ENCODE results near the gene SMYD5.
"Not testable (repeated sequence)": the region's sequence is repeated elsewhere in the genome, so short reads cannot be mapped to it uniquely, and the experiment has no call there.

Gene SMYD5

DNA sequence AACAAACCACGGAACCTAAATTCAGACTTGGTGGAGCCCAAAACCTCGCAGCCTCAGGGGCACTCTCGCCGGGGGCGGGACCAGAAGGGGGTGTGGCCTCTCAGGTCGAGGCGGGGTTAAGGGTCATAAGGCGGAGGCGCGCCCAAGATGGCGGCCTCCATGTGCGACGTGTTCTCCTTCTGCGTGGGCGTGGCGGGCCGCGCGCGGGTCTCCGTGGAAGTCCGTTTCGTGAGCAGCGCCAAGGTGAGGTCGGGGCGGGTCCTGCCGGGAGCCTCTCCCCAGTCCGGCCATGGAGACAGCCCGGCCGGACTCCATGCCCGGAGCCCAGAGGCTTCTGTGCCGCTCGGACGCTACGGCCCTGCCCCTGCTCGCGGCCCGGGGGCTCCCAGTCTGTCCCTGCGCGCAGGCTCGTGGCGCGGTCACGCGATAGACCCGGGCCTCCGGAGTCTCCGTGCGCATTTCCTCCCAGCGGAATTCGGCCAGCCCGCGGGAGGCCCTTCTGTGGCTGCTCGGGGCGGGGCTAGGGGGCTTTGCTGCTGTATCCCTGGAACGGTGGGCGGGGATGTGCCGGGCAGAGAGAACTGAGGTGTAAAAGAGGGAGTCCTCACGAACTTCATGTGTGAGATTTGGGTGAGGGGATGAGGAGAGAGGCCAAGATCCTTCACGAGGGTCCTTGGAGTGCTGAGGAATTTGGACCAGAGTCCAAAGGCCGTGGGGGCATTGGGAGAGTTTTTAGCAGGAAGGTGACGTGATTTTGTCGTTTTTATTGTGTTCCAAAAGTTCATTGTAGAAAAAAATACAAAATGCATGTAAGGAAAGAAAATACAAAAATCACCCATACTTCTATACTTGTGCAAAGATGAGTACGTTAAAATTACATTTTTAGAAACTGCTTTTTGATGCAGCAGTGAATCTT, at the start of gene SMYD5:
SMYD5 (plus strand) TSS at position 126 of the 916 bp plus-strand sequence; CDS start at position 148, 22 bp downstream.
- in situ Hi-C loops (cut with MboI; ENCODE audit: low sequenced_read_pairs, unreplicated experiment), result no loop called here
- DNase-seq (ENCODE audit: low spot score), result peak; percentile 96
- TF ChIP-seq, protein P1, sequence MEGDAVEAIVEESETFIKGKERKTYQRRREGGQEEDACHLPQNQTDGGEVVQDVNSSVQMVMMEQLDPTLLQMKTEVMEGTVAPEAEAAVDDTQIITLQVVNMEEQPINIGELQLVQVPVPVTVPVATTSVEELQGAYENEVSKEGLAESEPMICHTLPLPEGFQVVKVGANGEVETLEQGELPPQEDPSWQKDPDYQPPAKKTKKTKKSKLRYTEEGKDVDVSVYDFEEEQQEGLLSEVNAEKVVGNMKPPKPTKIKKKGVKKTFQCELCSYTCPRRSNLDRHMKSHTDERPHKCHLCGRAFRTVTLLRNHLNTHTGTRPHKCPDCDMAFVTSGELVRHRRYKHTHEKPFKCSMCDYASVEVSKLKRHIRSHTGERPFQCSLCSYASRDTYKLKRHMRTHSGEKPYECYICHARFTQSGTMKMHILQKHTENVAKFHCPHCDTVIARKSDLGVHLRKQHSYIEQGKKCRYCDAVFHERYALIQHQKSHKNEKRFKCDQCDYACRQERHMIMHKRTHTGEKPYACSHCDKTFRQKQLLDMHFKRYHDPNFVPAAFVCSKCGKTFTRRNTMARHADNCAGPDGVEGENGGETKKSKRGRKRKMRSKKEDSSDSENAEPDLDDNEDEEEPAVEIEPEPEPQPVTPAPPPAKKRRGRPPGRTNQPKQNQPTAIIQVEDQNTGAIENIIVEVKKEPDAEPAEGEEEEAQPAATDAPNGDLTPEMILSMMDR (IDR thresholded peaks at IDR 0.05; ENCODE audit: borderline replicate concordance, control extremely low read depth, extremely low read depth, insufficient read depth, missing control alignments), result no peak

DNA sequence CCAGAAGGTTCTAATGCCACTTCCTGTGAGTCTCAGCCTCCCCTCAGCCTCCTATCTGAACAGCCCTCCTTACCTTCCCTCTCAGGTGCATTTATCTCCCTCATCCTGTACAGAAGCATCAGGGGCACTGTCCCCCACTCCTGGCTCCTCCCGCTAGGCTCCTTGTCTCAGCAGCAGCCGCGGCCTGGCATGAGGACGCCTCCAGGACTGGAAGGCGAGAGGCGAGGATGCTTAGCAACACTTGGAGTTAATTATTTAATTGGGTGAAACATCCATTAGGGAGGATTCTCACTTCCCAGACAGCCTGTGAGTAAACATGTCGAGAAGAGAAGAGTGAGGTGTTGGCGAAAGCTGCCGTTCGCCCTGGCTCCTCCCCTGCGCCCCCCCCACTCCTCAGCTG, 48.1 kb upstream of the SMYD5 start:
- in situ Hi-C loops (cut with MboI; ENCODE audit: low sequenced_read_pairs, unreplicated experiment), result loop anchor here (10.0 kb wide), 1 partner anchor 81 kb away; no protein-coding TSS in a partner anchor
- DNase-seq (ENCODE audit: low spot score), result not testable (repeated sequence)

DNA sequence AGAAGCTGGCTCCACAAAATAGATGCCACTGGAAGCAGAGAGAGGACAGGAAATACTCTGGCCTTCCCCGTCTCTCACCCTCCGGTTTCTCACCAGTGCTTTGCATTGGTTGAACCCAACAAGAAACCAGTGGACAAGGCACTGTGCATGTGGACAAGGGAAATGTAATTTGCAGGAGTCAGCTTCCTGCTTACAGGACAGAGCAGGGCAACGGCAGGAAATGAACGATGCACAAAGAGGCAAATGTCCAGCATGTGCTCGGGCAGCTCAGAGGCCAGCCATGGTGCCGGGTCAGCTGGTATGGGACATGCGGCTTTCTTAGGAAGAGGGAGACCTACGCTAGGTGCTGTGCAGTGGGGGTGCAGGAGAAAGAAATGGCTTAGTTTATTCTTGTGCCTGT, 47.2 kb upstream of the SMYD5 start:
- in situ Hi-C loops (cut with MboI; ENCODE audit: low sequenced_read_pairs, unreplicated experiment), result loop anchor here (10.0 kb wide), 1 partner anchor 82 kb away; no protein-coding TSS in a partner anchor

DNA sequence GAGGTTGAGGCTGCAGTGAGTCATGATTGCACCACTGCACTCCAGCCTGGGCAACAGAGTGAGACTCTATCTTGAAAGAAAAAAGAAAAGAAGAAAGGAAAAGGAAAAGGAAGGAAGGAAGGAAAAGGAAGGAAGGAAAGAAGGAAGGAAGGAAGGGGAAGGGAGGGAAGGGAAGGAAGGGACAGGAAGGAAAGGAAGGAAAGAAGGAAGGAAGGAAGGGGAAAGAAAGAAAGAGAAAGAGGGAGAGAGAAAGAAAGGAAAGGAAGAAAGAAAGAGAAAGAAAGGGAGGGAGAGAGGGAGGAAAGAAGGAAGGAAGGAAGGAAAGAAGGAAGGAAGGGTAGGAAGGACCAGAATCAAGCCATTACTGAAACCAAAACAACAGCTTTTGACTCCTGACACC, 45.7 kb upstream of the SMYD5 start:
- in situ Hi-C loops (cut with MboI; ENCODE audit: low sequenced_read_pairs, unreplicated experiment), result loop anchor here (10.0 kb wide), 1 partner anchor 84 kb away; no protein-coding TSS in a partner anchor
- not testable (repeated sequence) for DNase-seq (ENCODE audit: low spot score)

More for the DNA sequence above, 47.2 kb upstream of the SMYD5 start:
- DNase-seq (ENCODE audit: low spot score), result not testable (repeated sequence)

DNA sequence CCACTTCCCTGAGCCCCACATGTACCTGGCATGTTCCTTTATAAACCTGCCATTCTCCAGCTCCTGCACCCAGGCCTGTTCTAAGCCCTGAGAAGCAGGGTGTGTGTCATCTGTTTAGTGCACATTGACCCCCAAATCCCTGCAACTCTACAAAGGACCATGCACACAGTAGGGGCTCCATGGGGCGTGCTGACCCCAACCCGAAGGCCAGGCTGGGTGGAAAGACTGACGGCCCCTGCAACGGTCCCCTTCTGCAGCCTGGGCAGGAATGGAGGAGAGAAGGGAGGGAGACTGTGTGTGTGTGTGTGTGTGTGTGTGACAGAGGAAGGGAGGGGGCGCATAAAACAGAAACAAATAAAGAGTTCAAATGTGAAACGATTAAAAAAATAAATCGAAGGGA, 43.7 kb upstream of the SMYD5 start:
- in situ Hi-C loops (cut with MboI; ENCODE audit: low sequenced_read_pairs, unreplicated experiment); DNase-seq (ENCODE audit: low spot score): not testable (repeated sequence)

DNA sequence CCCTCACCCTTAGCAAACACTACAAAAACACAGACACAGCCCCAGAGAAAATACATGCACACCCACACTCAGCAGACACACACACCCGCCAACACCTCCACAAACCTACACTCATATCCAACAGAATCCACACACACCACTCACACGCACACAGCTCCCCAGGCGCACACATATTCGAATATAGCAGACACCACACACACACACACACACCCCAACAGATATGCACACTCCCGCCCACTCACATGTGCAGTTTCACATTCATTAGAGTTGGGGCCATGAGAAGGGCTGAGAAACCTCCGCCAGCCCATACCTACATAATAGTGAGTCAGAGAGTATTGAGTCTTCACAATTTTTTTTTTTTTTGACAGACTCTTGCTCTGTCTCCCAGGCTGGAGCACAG, 41.1 kb upstream of the SMYD5 start:
- TF ChIP-seq, protein P1 (IDR thresholded peaks at IDR 0.05; ENCODE audit: borderline replicate concordance, control extremely low read depth, extremely low read depth, insufficient read depth, missing control alignments), result no peak
- in situ Hi-C loops (cut with MboI; ENCODE audit: low sequenced_read_pairs, unreplicated experiment), result no loop called here
- peak; percentile 71 for DNase-seq (ENCODE audit: low spot score)

DNA sequence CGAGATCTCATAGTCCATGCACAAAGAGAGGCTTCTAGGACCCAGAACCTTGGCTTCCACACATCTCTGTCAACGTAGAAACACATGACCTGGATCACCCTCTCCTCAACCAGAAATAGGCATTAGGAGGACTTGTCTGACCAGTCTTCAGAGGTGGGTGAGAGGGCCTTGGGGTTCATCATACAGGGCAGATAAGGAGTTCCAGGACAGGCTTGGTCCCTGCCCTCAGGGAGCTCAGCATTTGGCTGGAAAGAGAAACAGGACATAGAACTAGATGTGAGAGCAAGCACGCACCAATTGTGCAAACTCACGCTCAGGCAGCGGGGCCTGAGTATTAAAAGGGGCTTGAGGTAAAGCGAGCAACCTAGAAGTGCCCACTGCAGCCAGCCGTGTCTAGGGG, 40.3 kb upstream of the SMYD5 start:
- no peak for DNase-seq (ENCODE audit: low spot score)
- TF ChIP-seq, protein P1 (IDR thresholded peaks at IDR 0.05; ENCODE audit: borderline replicate concordance, control extremely low read depth, extremely low read depth, insufficient read depth, missing control alignments), result no peak
- in situ Hi-C loops (cut with MboI; ENCODE audit: low sequenced_read_pairs, unreplicated experiment), result no loop called here

DNA sequence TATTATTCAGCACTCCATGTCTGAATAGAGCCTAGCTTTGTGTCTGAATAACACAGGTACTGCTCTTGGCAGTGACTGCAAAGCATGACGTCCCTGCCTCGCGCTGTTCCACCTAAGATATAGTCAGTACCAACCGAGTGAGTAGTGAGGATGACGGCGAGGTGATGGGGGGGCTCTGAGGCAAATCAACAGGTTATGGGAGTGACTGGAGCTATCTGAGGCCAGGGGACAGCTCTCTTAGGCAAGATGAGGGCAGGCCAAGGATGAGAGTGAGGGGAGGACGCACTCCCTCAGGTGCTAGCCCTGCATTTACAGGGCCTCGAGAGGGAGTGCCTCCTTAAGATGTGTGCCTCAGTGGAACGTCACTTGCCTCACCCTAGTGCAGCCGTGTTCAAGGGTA, 39.8 kb upstream of the SMYD5 start:
- in situ Hi-C loops (cut with MboI; ENCODE audit: low sequenced_read_pairs, unreplicated experiment), result no loop called here
- DNase-seq (ENCODE audit: low spot score), result no peak
- TF ChIP-seq, protein P1 (IDR thresholded peaks at IDR 0.05; ENCODE audit: borderline replicate concordance, control extremely low read depth, extremely low read depth, insufficient read depth, missing control alignments), result no peak
